RCC 7860 (cell line): ENCODE data around the gene RBP2.

Source experiments
- DNase-seq: peaks from one replicate; pipeline ENCODE4 v3.0.0-alpha.2; 2015; ENCODE audit warnings: low spot score
- FAIRE-seq: peaks from 2 replicates; lab custom pipeline; 2012; peaks lifted over from hg19 to GRCh38; lab: Jason Lieb, UNC

RBP2 gene

GRCh38 chr3:139476348-139476747, at the start of gene RBP2:
Gene RBP2, minus strand, starts transcription at chr3:139476516. Its CDS starts 57 bp downstream, at chr3:139476459.
- DNase-seq (no peak), FAIRE-seq (no peak)

DNA sequence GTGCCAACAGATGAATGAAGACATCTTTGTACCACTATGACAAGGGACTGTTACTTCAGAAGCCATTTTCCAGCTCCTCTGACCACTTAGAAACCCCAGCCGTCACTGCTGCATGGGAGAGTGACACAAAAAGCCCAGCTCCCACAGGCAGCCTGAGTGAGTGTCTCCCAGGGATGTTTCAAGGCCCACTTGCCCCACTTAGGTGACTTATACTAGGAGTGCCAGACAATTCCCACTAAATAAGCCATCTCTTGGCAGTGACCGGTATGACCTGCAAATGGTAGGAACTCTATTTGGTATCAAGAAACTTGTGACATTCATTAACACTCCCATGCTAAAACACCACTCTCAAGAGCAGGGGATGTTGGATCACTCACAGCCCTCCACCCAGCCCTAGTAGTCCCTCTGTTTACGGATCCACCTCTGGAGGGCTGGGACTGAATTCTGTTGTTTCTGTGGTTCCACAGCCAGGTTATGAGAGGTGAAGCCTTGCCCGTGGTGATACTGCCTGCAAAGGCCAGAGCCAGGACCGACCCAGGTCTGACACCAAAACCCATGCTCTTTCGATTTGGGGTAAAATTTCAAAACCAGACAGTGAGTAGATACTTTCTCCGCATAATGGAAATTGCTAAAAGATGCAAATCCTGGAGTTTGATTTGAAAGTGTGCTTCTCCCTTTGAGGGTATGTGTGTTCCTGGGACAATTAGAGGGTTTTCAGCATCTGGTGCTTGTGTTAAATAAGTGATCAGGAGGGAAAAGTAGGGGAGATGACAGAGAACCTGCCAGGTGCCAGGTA, 48.7 kb upstream of the RBP2 start:
- no peak for FAIRE-seq
- DNase-seq, result no peak

GRCh38 chr3:139523718-139524117, 47.4 kb upstream of the RBP2 start:
- no peak for FAIRE-seq
- DNase-seq, result no peak

DNA sequence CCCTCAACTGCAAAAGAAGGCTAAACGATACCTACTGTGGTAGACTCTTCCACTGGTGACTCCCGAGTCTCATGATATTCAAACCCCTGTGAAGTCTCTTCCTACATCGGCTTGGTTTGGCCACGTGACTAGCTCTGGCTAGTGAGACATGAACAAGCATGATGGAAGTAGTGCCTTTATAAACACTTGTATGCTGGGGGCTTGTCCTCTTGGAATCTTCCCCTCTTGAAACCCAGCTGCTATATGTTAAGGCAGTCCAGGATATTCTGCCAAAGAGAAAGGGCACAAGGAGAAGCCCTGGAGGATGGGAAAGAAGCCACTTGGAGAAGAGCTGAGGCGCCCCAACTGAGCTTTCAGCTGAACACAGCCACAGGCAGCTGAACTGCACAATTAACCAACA, 46.9 kb upstream of the RBP2 start:
- FAIRE-seq, result no peak

DNA sequence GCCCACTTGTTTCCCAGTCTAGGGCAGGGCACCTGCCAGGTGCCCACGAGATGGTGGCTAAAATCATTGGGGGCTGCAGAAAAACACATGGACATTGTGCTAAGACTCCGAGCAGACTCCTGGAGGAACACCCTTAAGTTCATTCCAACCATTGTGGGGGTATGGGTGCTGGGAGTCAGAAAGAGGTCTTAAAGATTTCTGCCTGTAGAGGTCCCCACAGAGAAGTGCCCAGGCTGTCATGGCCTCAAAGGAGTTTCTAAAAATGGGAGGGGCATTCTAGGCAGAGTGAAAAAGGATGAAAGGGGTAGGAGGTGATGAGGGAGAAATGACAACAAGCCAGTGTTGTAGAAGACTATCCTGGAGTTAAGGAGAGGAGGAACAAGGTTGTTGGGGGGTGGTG, 46.1 kb upstream of the RBP2 start:
- FAIRE-seq, result no peak
- no peak for DNase-seq

More for the DNA sequence above, 46.9 kb upstream of the RBP2 start:
- DNase-seq, result no peak

DNA sequence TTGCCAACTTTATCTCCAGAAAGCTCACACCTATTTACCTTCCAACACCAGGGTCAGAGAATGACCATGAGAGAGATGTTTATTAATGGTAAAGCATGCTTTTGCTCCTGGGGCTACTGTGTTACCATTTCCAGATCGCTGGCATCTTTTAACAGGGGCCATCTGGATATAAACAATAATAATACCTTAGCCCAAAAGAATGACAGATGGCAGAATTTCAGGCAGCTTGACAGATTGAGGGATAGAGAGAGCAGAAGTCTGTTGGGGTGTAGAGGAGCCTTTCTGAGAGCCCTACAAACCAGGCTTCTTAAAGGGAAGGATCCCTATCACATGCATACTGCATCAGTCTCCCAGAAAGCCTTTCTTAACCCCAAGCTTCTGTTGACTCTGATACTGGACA, 45.5 kb upstream of the RBP2 start:
- FAIRE-seq, result no peak
- no peak for DNase-seq

DNA sequence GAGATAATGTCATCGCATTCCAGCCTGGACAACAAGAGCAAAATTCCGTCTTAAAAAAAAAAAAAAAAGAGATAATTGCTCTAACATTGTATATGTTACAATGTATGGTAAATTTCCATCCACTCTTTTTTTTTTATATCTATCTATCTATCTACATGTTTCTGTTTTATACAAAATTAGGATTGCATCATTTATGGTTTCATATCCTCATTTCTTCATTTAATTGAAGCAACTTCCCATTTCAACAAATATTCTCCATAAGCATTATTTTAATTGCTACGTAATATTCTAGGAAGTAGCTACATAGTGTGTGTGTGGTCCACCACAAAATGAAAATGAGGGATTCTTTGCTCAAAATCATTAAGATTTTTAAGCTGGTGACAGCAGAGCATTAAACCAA, 44.8 kb upstream of the RBP2 start:
- DNase-seq, result no peak
- no peak for FAIRE-seq

GRCh38 chr3:139519998-139520737, 43.9 kb upstream of the RBP2 start:
- FAIRE-seq, result no peak
- no peak for DNase-seq

DNA sequence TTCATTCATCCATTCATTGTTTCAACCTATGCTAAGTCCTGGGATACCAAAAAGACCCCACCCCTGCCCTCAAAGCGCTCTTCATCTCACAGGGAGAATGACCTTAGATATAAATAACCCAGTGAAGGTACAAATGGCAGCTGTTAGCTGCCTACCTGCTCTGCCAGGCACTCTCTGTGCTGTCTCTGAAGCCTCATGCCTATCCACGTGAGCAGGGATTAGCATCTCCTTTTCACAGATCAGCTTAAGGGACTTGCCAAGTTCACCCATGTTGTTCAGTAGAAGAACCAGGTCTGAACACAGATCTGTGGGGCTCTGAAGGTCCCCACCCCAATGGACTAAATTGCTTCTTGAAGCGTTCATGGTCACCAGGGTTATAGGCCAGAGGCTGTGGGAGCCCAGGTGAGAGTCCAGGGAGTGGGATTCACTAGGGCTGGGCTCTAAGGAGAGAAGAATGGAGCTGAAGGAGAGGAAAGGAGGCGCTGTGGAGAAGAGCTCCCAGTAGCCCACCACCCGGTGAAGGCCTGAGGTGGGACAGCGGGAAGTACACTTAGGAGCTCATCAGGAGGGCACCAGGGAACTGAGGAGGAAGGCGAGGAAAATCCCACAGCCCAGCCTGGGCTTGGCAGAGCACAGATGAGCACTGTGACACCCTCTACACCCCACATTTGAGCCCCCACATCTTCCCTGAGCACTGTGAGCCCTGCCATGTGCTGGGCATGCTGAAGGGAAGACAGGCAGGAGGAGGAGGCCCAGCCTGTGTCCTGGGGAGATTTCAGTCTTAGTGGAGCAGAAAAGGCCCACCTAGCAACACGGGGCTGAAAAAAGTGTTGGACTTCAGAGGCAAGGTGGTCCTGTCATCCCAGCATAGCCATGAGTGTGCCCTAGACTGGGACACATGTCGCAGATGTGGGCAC, 42.9 kb upstream of the RBP2 start:
- DNase-seq (no peak), FAIRE-seq (no peak)

- DNase-seq, result no peak
- FAIRE-seq, result no peak
These were observed 42.0 kb upstream of the RBP2 start for GRCh38 chr3:139518306-139518705.

DNA sequence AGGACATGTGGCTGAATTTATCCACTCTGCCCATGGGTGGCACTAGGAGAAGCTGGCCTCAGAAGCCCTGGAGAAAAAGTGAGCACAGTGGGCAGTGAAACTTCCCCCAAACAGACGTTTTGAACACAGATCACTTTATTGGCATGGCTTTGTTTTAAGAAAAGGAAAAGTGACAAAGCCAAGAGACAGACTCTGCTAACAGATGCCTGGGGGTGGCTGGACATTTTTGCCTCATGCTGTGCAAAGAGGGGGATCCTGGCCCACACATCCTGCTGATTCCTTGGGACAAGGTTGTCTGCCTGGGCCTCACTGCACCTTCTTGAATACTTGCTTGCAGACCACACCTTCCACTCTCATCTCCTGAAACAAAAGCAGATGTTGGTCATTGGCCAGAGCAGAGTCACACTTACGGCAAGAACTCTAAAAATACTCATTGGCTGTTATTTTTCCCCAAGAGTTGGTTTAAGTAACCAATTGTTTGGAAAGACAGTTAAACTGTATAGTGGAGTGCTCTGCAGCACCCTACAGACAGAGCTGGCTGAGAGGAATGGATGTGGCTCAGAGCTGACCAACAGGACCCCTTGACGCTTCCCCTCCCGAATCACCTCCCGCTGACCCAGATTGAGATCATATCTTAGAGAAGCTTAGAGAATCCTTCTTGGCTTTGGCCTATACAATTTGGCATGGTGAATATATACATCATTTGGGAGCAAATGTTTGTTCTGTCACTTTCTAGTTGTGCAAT, 41.2 kb upstream of the RBP2 start:
- no peak for DNase-seq
- no peak for FAIRE-seq

- no peak for FAIRE-seq
- DNase-seq, result no peak
These were observed 38.4 kb upstream of the RBP2 start for GRCh38 chr3:139514741-139515140.

GRCh38 chr3:139509631-139510030, 33.3 kb upstream of the RBP2 start:
- DNase-seq, result no peak
- no peak for FAIRE-seq

GRCh38 chr3:139506766-139507165, 30.4 kb upstream of the RBP2 start:
- no peak for DNase-seq
- no peak for FAIRE-seq

- DNase-seq, result no peak
- no peak for FAIRE-seq
These were observed 29.6 kb upstream of the RBP2 start for GRCh38 chr3:139505829-139506386.

DNA sequence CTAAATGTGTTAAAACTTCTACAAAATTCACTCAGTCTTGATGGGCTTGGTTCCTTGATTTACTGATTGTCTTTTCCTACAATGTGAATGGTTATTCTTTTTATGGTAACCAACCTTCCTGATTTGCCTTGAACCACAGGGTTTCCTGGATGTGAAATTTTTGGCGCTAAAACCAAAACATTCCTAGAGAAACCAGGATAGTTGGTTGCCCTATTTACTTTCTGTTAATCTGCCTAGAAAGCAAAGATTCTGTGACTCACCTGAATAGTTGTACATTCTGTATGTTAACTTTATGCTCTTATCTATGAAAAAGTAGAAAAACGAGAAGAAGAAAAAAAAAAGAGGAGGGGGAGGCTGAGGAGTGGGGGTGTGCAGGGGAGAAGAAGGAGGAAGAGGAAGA, 23.2 kb upstream of the RBP2 start:
- FAIRE-seq, result no peak
- DNase-seq, result no peak

- FAIRE-seq (no peak), DNase-seq (no peak)
These were observed 17.6 kb upstream of the RBP2 start for GRCh38 chr3:139493826-139494385.

- DNase-seq, result no peak
- no peak for FAIRE-seq
These were observed 15.7 kb upstream of the RBP2 start for GRCh38 chr3:139491966-139492365.

GRCh38 chr3:139491027-139491700, 14.8 kb upstream of the RBP2 start:
- no peak for DNase-seq
- no peak for FAIRE-seq
